ELF-1 (cell line): ENCODE data around the gene SPOCD1.

Experiments
- DNase-seq: peaks from one replicate; pipeline ENCODE4 v3.0.0-alpha.2; 2016; ENCODE audit warnings: low read depth, low spot score

Gene SPOCD1

GRCh38 chr1:31787786-31788137 is 28.1 kb downstream of the SPOCD1 start:
- DNase-seq: no peak

GRCh38 chr1:31787261-31787660 is 28.6 kb downstream of the SPOCD1 start:
- no peak for DNase-seq

- DNase-seq: no peak
Measured at GRCh38 chr1:31786366-31787060, 29.3 kb downstream of the SPOCD1 start.

GRCh38 chr1:31785947-31786290 is 29.9 kb downstream of the SPOCD1 start:
- no peak for DNase-seq

GRCh38 chr1:31785020-31785946 is 30.5 kb downstream of the SPOCD1 start:
- DNase-seq: no peak

GRCh38 chr1:31784356-31785019 is 31.3 kb downstream of the SPOCD1 start:
- no peak for DNase-seq

- no peak for DNase-seq
Measured at GRCh38 chr1:31783846-31784245, 32.0 kb downstream of the SPOCD1 start.

GRCh38 chr1:31782421-31783410 is 33.1 kb downstream of the SPOCD1 start:
- peak; percentile 54 for DNase-seq

- DNase-seq: peak; percentile 80
Measured at GRCh38 chr1:31781756-31782371, 34.0 kb downstream of the SPOCD1 start.

- DNase-seq: no peak
Measured at GRCh38 chr1:31781138-31781755, 34.6 kb downstream of the SPOCD1 start.

- no peak for DNase-seq
Measured at GRCh38 chr1:31780632-31781031, 35.2 kb downstream of the SPOCD1 start.

GRCh38 chr1:31779687-31780086 is 36.1 kb downstream of the SPOCD1 start:
- DNase-seq: no peak

- DNase-seq: no peak
Measured at GRCh38 chr1:31778763-31779488, 36.9 kb downstream of the SPOCD1 start.

GRCh38 chr1:31776516-31776915 is 39.3 kb downstream of the SPOCD1 start:
- DNase-seq: no peak

- DNase-seq: no peak
Measured at GRCh38 chr1:31776032-31776431, 39.8 kb downstream of the SPOCD1 start.

GRCh38 chr1:31775210-31775999 is 40.4 kb downstream of the SPOCD1 start:
- DNase-seq: no peak

GRCh38 chr1:31774495-31774894 is 41.3 kb downstream of the SPOCD1 start:
- DNase-seq: no peak

- no peak for DNase-seq
Measured at GRCh38 chr1:31773861-31774260, 42.0 kb downstream of the SPOCD1 start.
